Neural crest cell (in vitro differentiated cells): ENCODE measurements around the gene ROBO1. TPM values are rescaled to one million over a fixed set of nuclear protein-coding genes. Genes with fewer than 3 reads are reported as not detected.

ENCODE experiments used
- DNase-seq: peaks from one replicate; pipeline ENCODE4 v3.0.0; 2021; ENCODE audit warnings: low read depth, mixed read lengths, low spot score
- H3K27ac Mint-ChIP-seq: one replicate; pipeline ENCODE4 v1.8.0; 2021; ENCODE audit warnings: mild to moderate bottlenecking, mixed read lengths; ENCODE audit not compliant: unreplicated experiment
- H3K27me3 Mint-ChIP-seq: 2 replicates; pipeline ENCODE4 v1.8.0; 2021; ENCODE audit warnings: low read depth, mild to moderate bottlenecking, mixed read lengths
- H3K36me3 Mint-ChIP-seq: 2 replicates; pipeline ENCODE4 v1.8.0; 2021; ENCODE audit warnings: low read depth, mild to moderate bottlenecking, mixed read lengths
- H3K4me1 Mint-ChIP-seq: 2 replicates; pipeline ENCODE4 v1.8.0; 2021; ENCODE audit warnings: mixed read lengths
- H3K4me3 Mint-ChIP-seq: one replicate; pipeline ENCODE4 v1.8.0; 2021; ENCODE audit warnings: mild to moderate bottlenecking, mixed read lengths
- H3K9me3 Mint-ChIP-seq: 2 replicates; pipeline ENCODE4 v1.8.0; 2021; ENCODE audit warnings: mixed read lengths
- total RNA-seq: library from RNA; stranded (reverse); gene quantifications from 2 replicates; pipeline ENCODE4 v1.2.1, GENCODE V29; 2021
- TF ChIP-seq, protein P1 (sequence below): fragments of 200-600 bp; sonication (generic); conservative IDR thresholded peaks from 2 replicates; pipeline ENCODE4 v1.5.0; 2021; ENCODE audit warnings: antibody characterized with exemption, mild to moderate bottlenecking

Gene ROBO1
- total RNA-seq, 1 donor from 2014 or later, result 88.7 TPM

DNA sequence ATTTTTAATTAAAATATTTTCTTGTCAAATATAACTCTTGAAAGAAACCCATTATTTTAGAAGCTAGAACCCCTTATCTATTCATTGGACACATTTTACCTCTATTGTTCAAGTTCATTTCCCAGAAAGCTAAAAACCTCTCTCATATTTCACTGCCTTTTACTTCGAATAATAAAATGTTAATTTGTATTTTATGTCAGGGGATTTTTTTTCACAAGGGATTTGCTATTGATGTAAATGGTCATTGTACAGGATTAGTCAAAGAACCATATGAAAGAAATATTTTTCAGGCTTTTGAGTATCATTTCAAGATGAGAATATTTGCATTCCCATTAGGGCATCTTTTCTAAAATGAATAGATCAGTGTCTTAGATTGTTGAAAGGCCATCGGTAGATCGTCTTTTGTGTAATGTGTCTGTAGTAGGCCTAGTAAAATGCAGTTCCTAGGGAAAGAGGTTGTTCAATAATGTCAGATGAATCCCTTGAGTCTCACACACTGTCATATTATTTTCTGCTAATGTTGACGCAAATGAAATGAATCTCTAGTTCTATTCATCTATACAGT lies 114.5 kb downstream of the ROBO1 start:
- no peaks in the 10 kb centered on the region for H3K27me3 Mint-ChIP-seq
- H3K4me1 Mint-ChIP-seq, result peaks cover 4% of the 10 kb centered on the region
- no peak overlapping the region for H3K4me3 Mint-ChIP-seq
- DNase-seq, result no peak
- no peaks in the 10 kb centered on the region for H3K9me3 Mint-ChIP-seq
- TF ChIP-seq, protein P1, sequence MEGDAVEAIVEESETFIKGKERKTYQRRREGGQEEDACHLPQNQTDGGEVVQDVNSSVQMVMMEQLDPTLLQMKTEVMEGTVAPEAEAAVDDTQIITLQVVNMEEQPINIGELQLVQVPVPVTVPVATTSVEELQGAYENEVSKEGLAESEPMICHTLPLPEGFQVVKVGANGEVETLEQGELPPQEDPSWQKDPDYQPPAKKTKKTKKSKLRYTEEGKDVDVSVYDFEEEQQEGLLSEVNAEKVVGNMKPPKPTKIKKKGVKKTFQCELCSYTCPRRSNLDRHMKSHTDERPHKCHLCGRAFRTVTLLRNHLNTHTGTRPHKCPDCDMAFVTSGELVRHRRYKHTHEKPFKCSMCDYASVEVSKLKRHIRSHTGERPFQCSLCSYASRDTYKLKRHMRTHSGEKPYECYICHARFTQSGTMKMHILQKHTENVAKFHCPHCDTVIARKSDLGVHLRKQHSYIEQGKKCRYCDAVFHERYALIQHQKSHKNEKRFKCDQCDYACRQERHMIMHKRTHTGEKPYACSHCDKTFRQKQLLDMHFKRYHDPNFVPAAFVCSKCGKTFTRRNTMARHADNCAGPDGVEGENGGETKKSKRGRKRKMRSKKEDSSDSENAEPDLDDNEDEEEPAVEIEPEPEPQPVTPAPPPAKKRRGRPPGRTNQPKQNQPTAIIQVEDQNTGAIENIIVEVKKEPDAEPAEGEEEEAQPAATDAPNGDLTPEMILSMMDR, result no peak
- no peak overlapping the region for H3K27ac Mint-ChIP-seq
- no peaks in the 10 kb centered on the region for H3K36me3 Mint-ChIP-seq

DNA sequence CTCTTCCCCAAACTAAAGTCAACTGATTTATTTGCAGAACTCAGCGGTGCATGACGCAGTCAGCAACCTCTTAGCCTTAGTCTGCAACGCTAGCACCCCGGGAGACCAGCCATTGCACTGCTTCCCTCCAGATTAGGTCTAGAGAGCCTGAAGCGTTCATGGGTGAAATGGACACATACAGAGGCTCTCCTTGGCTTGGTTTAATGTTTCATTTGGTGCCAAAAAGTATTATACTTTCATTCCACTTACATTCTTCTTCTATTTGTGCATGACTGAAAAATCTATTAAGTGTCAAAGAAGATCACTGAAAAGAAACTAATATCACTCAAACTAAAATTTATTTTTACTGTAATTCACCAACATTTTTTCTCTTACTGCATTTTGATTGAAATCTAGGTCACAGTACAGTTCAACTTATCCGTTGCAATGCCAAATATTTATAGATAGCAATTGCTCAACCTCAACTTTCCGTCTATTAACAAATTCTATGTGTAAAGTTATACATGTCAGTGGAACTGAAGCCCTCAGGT lies 116.2 kb downstream of the ROBO1 start:
- Mint-ChIP-seq H3K4me1 (peaks cover 4% of the 10 kb centered on the region), H3K4me3 (no peak overlapping the region), H3K27ac (no peak overlapping the region), H3K9me3 (no peaks in the 10 kb centered on the region), H3K27me3 (no peaks in the 10 kb centered on the region), H3K36me3 (no peaks in the 10 kb centered on the region)
- DNase-seq, result no peak
- TF ChIP-seq, protein P1, result no peak

DNA sequence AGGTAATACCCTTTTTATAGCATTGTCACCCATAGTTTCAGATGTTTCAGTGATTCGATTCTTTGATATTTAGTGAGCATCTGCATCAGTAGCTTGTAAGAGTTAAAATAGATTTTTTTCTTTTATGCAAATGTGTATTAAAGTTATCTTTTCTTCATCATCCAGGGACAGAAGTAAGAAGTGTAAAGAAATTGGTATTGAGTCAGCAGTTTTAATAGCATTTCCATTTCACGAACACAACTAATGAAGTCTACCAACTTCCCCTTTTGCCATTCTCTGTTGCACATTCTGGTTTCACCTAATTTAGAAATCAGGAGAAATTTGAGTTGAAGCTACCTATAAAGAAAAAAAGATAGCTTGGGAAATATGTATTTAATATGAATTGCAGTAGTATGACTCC lies 127.9 kb downstream of the ROBO1 start:
- Mint-ChIP-seq H3K4me3 (no peak overlapping the region), H3K9me3 (peaks cover 2% of the 10 kb centered on the region), H3K4me1 (no peaks in the 10 kb centered on the region)

DNA sequence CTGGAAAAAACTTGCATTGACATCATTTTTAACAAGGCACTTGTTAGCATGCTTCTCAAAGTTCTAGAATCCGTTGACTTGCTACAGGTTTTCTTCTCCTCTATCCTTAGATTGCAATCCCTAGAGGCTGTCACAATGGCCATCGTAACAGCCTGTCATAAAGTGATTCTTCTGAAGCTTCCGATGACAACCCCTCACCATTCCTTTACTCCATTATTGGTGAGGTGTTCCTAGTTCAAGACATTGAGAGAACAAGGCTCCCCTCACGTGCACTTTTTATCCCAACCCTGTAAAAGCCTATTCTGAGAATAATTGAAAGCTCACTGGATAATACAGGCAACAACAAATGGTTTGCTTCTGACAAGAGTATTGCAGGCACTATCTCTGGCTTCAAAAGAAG lies 131.4 kb downstream of the ROBO1 start:
- no peaks in the 10 kb centered on the region for H3K4me1 Mint-ChIP-seq
- TF ChIP-seq, protein P1, result no peak
- DNase-seq, result no peak

More for the DNA sequence above, 127.9 kb downstream of the ROBO1 start:
- Mint-ChIP-seq H3K36me3 (no peaks in the 10 kb centered on the region), H3K27me3 (no peaks in the 10 kb centered on the region), H3K27ac (no peak overlapping the region)
- DNase-seq, result no peak
- TF ChIP-seq, protein P1, result no peak

DNA sequence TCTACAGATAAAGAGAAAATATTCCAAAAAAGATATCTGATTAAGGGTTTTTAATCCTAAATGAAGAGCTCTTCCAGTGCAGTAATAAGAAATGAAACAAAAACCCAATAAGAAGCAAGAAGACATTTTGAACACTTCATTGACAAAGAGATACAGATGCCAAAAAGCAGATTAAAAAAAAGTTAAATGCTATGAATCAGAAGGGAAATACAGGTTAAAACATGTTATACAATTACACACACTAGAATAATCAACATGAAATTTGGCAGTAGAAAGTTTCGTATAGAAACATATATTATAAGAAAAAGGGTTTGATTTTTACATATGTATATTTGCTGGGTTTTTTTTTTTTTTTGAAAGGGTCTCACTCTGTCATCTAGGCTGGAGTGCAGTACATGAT lies 135.0 kb downstream of the ROBO1 start:
- Mint-ChIP-seq H3K9me3 (no peaks in the 10 kb centered on the region), H3K27ac (no peak overlapping the region), H3K27me3 (no peaks in the 10 kb centered on the region), H3K36me3 (no peaks in the 10 kb centered on the region), H3K4me1 (no peaks in the 10 kb centered on the region), H3K4me3 (no peak overlapping the region)
- TF ChIP-seq, protein P1, result no peak
- no peak for DNase-seq

More for the DNA sequence above, 131.4 kb downstream of the ROBO1 start:
- Mint-ChIP-seq H3K9me3 (peaks cover 2% of the 10 kb centered on the region), H3K36me3 (no peaks in the 10 kb centered on the region), H3K27ac (no peak overlapping the region), H3K4me3 (no peak overlapping the region), H3K27me3 (no peaks in the 10 kb centered on the region)
